Measurements from ENCODE around the gene DNAAF8.

DNAAF8 gene

GRCh38 chr16:4696172-4696904 lies 38.0 kb upstream of the DNAAF8 start:
- DNase-seq: no peak

GRCh38 chr16:4696905-4697847 lies 37.2 kb upstream of the DNAAF8 start:
- DNase-seq: no peak

GRCh38 chr16:4697848-4698291 lies 36.5 kb upstream of the DNAAF8 start:
- DNase-seq: no peak

GRCh38 chr16:4698321-4699045 lies 35.9 kb upstream of the DNAAF8 start:
- DNase-seq: no peak

- no peak for DNase-seq
Observed at GRCh38 chr16:4699046-4699556, 35.2 kb upstream of the DNAAF8 start.

- no peak for DNase-seq
Observed at GRCh38 chr16:4700380-4700996, 33.8 kb upstream of the DNAAF8 start.

- no peak for DNase-seq
Observed at GRCh38 chr16:4700997-4701743, 33.2 kb upstream of the DNAAF8 start.

- no peak for DNase-seq
Observed at GRCh38 chr16:4701791-4702465, 32.4 kb upstream of the DNAAF8 start.

GRCh38 chr16:4702466-4702808 lies 31.9 kb upstream of the DNAAF8 start:
- no peak for DNase-seq

- no peak for DNase-seq
Observed at GRCh38 chr16:4703906-4704305, 30.4 kb upstream of the DNAAF8 start.

GRCh38 chr16:4704491-4704890 lies 29.8 kb upstream of the DNAAF8 start:
- DNase-seq: no peak

GRCh38 chr16:4704913-4705312 lies 29.4 kb upstream of the DNAAF8 start:
- DNase-seq: no peak

- no peak for DNase-seq
Observed at GRCh38 chr16:4706871-4707270, 27.5 kb upstream of the DNAAF8 start.

- DNase-seq: no peak
Observed at GRCh38 chr16:4709481-4709880, 24.9 kb upstream of the DNAAF8 start.

GRCh38 chr16:4713663-4714501 lies 20.5 kb upstream of the DNAAF8 start:
- DNase-seq: no peak

GRCh38 chr16:4714996-4715395 lies 19.3 kb upstream of the DNAAF8 start:
- DNase-seq: no peak

- no peak for DNase-seq
Observed at GRCh38 chr16:4718466-4718865, 15.9 kb upstream of the DNAAF8 start.

- DNase-seq: no peak
Observed at GRCh38 chr16:4723071-4723767, 11.1 kb upstream of the DNAAF8 start.

GRCh38 chr16:4724661-4725270 lies 9.6 kb upstream of the DNAAF8 start:
- DNase-seq: no peak

Data from NCI-H1105 (cell line).